Measurements from ENCODE around the gene DNM2.

The DNM2 gene

GRCh38 chr19:10699650-10700335 is 18.1 kb upstream of the DNM2 start:
- Histone ChIP-seq H4K20me1 (ENCODE audit: control insufficient read depth, insufficient read depth, low read depth, low read length) (no peaks in the 10 kb centered on the region), H3K4me3 (ENCODE audit: low read length) (no peak overlapping the region), H3K36me3 (ENCODE audit: control insufficient read depth, low read length) (peaks cover 4% of the 10 kb centered on the region), H3K4me2 (ENCODE audit: low read length) (no peak overlapping the region), H3K27ac (ENCODE audit: low read depth, low read length) (no peak overlapping the region), H3K9me3 (ENCODE audit: control insufficient read depth, insufficient read depth, low read length) (no peaks in the 10 kb centered on the region), H3F3A (ENCODE audit: control insufficient read depth, insufficient read depth) (peaks cover 4% of the 10 kb centered on the region), H3K79me2 (ENCODE audit: control insufficient read depth, low read length) (peaks cover 16% of the 10 kb centered on the region), H3K27me3 (ENCODE audit: control insufficient read depth, low read length) (0 out of 2 replicates have a peak, but pooled peaks cover 4% of the 10 kb centered on the region), H3K4me1 (ENCODE audit: control insufficient read depth, low read length) (peaks cover 22% of the 10 kb centered on the region), H3K9me2 (replicated peaks; ENCODE audit: control insufficient read depth, low read length) (no peaks in the 10 kb centered on the region)
- no peak for TF ChIP-seq EZH2phosphoT487 (IDR thresholded peaks at IDR 0.05; ENCODE audit: borderline replicate concordance, low read length)
- TF ChIP-seq CTCF (IDR thresholded peaks at IDR 0.05; ENCODE audit: low read depth, low read length, poor library complexity, severe bottlenecking): peak; percentile 33

- H3K27me3 ChIP-seq (ENCODE audit: control insufficient read depth, low read length): 0 out of 2 replicates have a peak, but pooled peaks cover 4% of the 10 kb centered on the region
- H3K79me2 ChIP-seq (ENCODE audit: control insufficient read depth, low read length): peaks cover 16% of the 10 kb centered on the region
- peak overlapping the region; percentile 61 for H3K27ac ChIP-seq (ENCODE audit: low read depth, low read length)
- H3K9me2 ChIP-seq (replicated peaks; ENCODE audit: control insufficient read depth, low read length): no peaks in the 10 kb centered on the region
- H3K4me2 ChIP-seq (ENCODE audit: low read length): peak overlapping the region; percentile 99
- H3F3A ChIP-seq (ENCODE audit: control insufficient read depth, insufficient read depth): no peaks in the 10 kb centered on the region
- H3K4me1 ChIP-seq (ENCODE audit: control insufficient read depth, low read length): peaks cover 14% of the 10 kb centered on the region
- H3K36me3 ChIP-seq (ENCODE audit: control insufficient read depth, low read length): peaks cover 7% of the 10 kb centered on the region
- TF ChIP-seq EZH2phosphoT487 (IDR thresholded peaks at IDR 0.05; ENCODE audit: borderline replicate concordance, low read length) (no peak), CTCF (IDR thresholded peaks at IDR 0.05; ENCODE audit: low read depth, low read length, poor library complexity, severe bottlenecking) (peak; percentile 50)
- H4K20me1 ChIP-seq (ENCODE audit: control insufficient read depth, insufficient read depth, low read depth, low read length): no peaks in the 10 kb centered on the region
- peak overlapping the region; percentile 100 for H3K4me3 ChIP-seq (ENCODE audit: low read length)
- H3K9me3 ChIP-seq (ENCODE audit: control insufficient read depth, insufficient read depth, low read length): no peaks in the 10 kb centered on the region
Observed at GRCh38 chr19:10701955-10702525, 15.8 kb upstream of the DNM2 start.

- H3K9me2 ChIP-seq (replicated peaks; ENCODE audit: control insufficient read depth, low read length): no peaks in the 10 kb centered on the region
- peaks cover 4% of the 10 kb centered on the region for H3K4me1 ChIP-seq (ENCODE audit: control insufficient read depth, low read length)
- H3K27ac ChIP-seq (ENCODE audit: low read depth, low read length): no peak overlapping the region
- no peaks in the 10 kb centered on the region for H4K20me1 ChIP-seq (ENCODE audit: control insufficient read depth, insufficient read depth, low read depth, low read length)
- H3K36me3 ChIP-seq (ENCODE audit: control insufficient read depth, low read length): peaks cover 17% of the 10 kb centered on the region
- H3F3A ChIP-seq (ENCODE audit: control insufficient read depth, insufficient read depth): no peaks in the 10 kb centered on the region
- no peak overlapping the region for H3K4me2 ChIP-seq (ENCODE audit: low read length)
- H3K4me3 ChIP-seq (ENCODE audit: low read length): no peak overlapping the region
- peaks cover 4% of the 10 kb centered on the region for H3K79me2 ChIP-seq (ENCODE audit: control insufficient read depth, low read length)
- no peaks in the 10 kb centered on the region for H3K9me3 ChIP-seq (ENCODE audit: control insufficient read depth, insufficient read depth, low read length)
- no peaks in the 10 kb centered on the region for H3K27me3 ChIP-seq (ENCODE audit: control insufficient read depth, low read length)
- TF ChIP-seq EZH2phosphoT487 (IDR thresholded peaks at IDR 0.05; ENCODE audit: borderline replicate concordance, low read length): no peak
- no peak for TF ChIP-seq CTCF (IDR thresholded peaks at IDR 0.05; ENCODE audit: low read depth, low read length, poor library complexity, severe bottlenecking)
Observed at GRCh38 chr19:10706990-10707389, 10.9 kb upstream of the DNM2 start.
